GM13977 (cell line): ENCODE data around the gene SEMA4D.

Source experiments
- DNase-seq: peaks from one replicate; pipeline ENCODE4 v3.0.0; 2012; ENCODE audit warnings: low spot score
- in situ Hi-C: fragments of 300-500 bp; cut with MboI; formaldehyde crosslinking; loops from one replicate; pipeline ENCODE4 v1.12.0; 2022; ENCODE audit warnings: low sequenced_read_pairs, low pct_unique_long_range_greater_than_20kb, mixed read lengths, inconsistent platforms; ENCODE audit not compliant: unreplicated experiment
- TF ChIP-seq, protein P1 (sequence below): IDR thresholded peaks from 2 replicates; pipeline ENCODE4 v1.5.1; 2012; ENCODE audit warnings: mild to moderate bottlenecking, control low read depth; ENCODE audit not compliant: insufficient read depth; ENCODE audit errors: extremely low read depth, missing control alignments

Gene SEMA4D, protein sequence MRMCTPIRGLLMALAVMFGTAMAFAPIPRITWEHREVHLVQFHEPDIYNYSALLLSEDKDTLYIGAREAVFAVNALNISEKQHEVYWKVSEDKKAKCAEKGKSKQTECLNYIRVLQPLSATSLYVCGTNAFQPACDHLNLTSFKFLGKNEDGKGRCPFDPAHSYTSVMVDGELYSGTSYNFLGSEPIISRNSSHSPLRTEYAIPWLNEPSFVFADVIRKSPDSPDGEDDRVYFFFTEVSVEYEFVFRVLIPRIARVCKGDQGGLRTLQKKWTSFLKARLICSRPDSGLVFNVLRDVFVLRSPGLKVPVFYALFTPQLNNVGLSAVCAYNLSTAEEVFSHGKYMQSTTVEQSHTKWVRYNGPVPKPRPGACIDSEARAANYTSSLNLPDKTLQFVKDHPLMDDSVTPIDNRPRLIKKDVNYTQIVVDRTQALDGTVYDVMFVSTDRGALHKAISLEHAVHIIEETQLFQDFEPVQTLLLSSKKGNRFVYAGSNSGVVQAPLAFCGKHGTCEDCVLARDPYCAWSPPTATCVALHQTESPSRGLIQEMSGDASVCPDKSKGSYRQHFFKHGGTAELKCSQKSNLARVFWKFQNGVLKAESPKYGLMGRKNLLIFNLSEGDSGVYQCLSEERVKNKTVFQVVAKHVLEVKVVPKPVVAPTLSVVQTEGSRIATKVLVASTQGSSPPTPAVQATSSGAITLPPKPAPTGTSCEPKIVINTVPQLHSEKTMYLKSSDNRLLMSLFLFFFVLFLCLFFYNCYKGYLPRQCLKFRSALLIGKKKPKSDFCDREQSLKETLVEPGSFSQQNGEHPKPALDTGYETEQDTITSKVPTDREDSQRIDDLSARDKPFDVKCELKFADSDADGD

DNA sequence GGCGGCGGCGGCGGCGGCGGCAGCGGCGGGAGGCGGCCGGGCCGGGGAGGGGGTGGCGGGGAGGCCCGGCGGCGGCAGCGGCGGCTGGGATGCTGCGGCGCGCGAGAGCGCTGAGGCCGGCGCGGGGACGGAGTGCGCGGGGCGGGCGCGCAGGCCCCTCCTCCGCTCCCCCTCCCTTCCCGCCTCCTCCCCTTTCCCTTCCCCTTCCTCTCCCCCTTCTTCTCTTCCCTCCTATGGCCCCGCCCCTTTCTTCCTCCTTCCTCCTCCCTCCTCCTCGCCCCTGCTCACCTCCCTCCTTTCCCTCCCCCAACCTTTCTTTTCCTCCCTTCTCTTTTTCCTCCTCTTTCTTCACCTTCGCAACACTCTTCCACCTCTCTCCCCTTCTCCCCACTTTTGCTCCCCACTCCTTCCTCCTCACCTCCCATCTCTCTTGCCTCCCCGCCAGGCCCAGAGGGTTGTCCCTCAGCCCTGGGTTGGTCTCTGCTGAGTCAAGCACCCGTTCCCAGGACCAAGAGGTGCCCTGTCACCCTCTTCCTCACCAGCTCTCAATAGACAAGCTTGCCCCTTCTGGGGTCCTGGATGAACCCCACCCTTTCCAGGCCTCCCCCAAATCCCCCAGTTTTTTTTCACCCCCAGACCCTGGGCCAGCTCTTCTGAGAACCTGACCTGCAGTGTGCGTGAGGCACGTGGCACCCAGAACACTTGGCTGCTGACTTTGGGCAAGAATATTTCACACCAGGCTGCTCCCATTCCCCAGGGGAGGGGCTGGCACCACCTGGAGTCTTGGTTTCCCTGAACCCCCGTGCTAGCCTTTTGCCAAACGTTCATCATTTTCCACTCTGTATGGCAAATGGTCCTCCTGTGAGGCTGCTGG, at the start of gene SEMA4D:
Gene SEMA4D, minus strand, starts transcription at position 136 of the 874 bp plus-strand sequence. CDS start 92,657 bp downstream, outside the sequence.
- in situ Hi-C loops = no loop called here
- peak; percentile 90 for DNase-seq
- TF ChIP-seq, protein P1, sequence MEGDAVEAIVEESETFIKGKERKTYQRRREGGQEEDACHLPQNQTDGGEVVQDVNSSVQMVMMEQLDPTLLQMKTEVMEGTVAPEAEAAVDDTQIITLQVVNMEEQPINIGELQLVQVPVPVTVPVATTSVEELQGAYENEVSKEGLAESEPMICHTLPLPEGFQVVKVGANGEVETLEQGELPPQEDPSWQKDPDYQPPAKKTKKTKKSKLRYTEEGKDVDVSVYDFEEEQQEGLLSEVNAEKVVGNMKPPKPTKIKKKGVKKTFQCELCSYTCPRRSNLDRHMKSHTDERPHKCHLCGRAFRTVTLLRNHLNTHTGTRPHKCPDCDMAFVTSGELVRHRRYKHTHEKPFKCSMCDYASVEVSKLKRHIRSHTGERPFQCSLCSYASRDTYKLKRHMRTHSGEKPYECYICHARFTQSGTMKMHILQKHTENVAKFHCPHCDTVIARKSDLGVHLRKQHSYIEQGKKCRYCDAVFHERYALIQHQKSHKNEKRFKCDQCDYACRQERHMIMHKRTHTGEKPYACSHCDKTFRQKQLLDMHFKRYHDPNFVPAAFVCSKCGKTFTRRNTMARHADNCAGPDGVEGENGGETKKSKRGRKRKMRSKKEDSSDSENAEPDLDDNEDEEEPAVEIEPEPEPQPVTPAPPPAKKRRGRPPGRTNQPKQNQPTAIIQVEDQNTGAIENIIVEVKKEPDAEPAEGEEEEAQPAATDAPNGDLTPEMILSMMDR = no peak

DNA sequence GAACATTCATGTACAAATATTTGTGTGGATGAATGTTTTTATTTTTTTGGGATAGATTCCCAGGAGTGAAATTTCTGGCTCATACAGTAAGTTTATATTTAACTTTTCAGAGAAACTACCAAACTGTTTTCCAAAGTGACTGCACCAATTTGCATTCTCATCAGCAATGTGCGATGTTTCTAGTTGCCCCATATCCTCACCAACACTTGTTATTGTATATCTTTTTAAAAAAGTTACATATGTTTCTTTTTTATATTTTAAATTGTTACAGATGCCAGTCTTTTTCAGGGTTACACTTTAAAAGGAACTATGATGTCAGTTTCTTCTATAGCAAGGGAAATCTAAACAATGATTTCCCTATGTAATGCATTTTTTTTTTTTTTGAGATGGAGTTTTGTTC, 49.1 kb upstream of the SEMA4D start:
- DNase-seq = no peak
- TF ChIP-seq, protein P1 = no peak
- in situ Hi-C loops = loop anchor here (10.0 kb wide), 1 partner anchor 102 kb away; no protein-coding TSS in a partner anchor

DNA sequence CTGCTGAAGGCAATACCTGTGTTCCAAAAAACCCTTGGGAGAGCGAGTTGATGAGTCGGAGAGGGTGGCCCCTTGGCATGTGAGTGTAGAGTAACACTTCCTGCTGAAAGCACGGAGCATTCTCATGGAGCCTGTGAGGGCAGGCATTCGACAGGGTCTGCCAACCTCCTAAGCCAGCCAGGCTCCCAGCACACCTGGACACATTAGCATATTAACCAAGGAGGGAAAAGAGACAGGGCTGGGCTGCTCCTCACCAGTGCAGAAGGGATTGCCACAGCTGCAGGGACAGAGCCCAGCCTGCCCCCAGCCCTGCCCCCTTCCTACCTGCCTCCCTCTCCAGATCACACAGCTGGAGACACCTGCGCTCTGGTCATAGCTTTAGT, 46.4 kb upstream of the SEMA4D start:
- no peak for DNase-seq
- TF ChIP-seq, protein P1 = no peak
- in situ Hi-C loops = loop anchor here (10.0 kb wide), 1 partner anchor 99 kb away; no protein-coding TSS in a partner anchor

DNA sequence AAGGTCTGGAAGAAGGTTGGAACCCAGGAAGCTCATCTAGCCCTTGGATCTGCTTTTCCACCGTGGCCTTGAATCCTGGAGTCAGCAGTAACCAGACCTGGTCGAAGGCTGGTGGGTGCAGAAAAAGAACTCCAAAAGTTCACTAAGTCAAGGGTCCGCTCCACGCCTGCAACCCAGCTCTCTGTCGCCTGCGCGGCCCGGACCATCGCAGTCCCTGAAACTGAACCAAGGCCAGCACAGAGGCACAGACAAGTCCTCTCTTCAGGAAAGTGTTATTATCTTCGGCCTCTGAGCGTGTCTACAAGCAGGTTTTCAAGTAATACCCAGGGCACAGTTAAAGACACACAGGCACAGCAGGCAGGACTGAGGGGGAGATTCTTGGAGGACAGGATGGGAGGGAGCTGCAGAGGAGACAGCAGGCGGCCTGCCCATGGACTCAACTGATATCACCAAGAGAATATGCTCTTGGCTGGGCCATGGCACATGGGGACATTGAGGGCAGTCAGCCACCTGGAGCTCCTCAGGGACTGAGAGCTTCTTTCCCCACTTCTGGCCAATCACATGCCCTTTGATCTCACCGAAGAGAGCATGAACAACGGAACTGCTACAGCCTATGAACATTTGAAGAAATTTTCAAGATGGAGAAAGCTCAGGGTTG, 45.8 kb upstream of the SEMA4D start:
- no peak for DNase-seq
- TF ChIP-seq, protein P1 = no peak
- in situ Hi-C loops = loop anchor here (10.0 kb wide), 1 partner anchor 99 kb away; no protein-coding TSS in a partner anchor

DNA sequence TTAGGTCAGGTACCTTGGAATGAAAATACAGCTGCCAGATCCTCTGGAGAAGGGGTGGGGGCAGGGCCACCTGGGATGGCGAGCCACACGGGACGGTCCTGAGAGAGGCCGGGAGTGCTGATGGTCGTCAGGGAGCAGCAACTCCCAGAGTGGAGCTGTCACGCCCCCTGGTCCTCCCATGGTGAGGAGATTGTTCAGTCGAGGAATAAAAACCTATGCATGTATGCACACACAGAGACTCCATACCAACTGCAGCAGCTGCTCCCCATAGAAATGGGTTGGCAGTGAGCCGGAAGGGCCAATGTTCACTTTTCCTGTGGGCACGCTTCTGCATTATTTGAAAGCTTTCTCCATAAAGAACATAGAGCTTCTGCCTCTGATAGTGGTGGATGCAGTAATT, 45.2 kb upstream of the SEMA4D start:
- TF ChIP-seq, protein P1 = no peak
- in situ Hi-C loops = loop anchor here (10.0 kb wide), 1 partner anchor 98 kb away; no protein-coding TSS in a partner anchor
- no peak for DNase-seq
